Measurements from ENCODE around the gene APEH. TPM values are rescaled to one million over a fixed set of nuclear protein-coding genes. Genes with fewer than 3 reads are reported as not detected.

Gene APEH
- total and polyA plus RNA-seq, 9 of the 15 experiments (the other 6 are each of a cell fraction or from before 2014, with no cell fraction given) = 70.9 to 177 (median 117) TPM

GRCh38 chr3:49673121-49673714, 933 bp upstream of the APEH start (continued):
- no peak for TF ChIP-seq ARID3A (IDR thresholded peaks at IDR 0.05; ENCODE audit: borderline replicate concordance, low read depth, low read length)
- no peak for TF ChIP-seq GABPB2 (CRISPR knock-in tag; conservative IDR thresholded peaks at IDR 0.05)
- no peak for TF ChIP-seq ZNF512 (tag; IDR thresholded peaks at IDR 0.05)
- no peak for TF ChIP-seq KLF1 (tag; IDR thresholded peaks at IDR 0.05)
- TF ChIP-seq ATF2 (CRISPR knock-in tag; IDR thresholded peaks at IDR 0.05) = no peak
- TF ChIP-seq CCAR2 (IDR thresholded peaks at IDR 0.05; ENCODE audit: low read depth, low read length) = no peak
- TF ChIP-seq ZHX1 (conservative IDR thresholded peaks at IDR 0.05; ENCODE audit: low read length) = no peak
- TF ChIP-seq ZMIZ1 (IDR thresholded peaks at IDR 0.05; ENCODE audit: low read depth in 2 of 2, low read length in 2 of 2) = no peak
- TF ChIP-seq E2F4 (CRISPR knock-in tag; IDR thresholded peaks at IDR 0.05; ENCODE audit: low read depth) = no peak
- no peak for TF ChIP-seq ZNF507 (tag; conservative IDR thresholded peaks at IDR 0.05)
- no peak for TF ChIP-seq NFATC3 (IDR thresholded peaks at IDR 0.05)
- no peak for TF ChIP-seq MCM5 (IDR thresholded peaks at IDR 0.05; ENCODE audit: low read depth)
- TF ChIP-seq NR0B1 (IDR thresholded peaks at IDR 0.05; ENCODE audit: partially characterized antibody) = no peak
